Amniotic epithelial cell (primary cell): ENCODE data around the gene TLE2.

Experiments used
- DNase-seq: peaks from one replicate; pipeline ENCODE4 v3.0.0-alpha.2; 2010; ENCODE audit warnings: low read depth

TLE2 gene

GRCh38 chr19:3029065-3029923, at the start of gene TLE2:
Gene TLE2, minus strand, starts transcription at chr19:3029280. Its CDS starts 376 bp downstream, at chr19:3028904.
- no peak for DNase-seq

GRCh38 chr19:3075605-3076431, 46.7 kb upstream of the TLE2 start:
- no peak for DNase-seq

- DNase-seq, result peak; percentile 48
Measured at GRCh38 chr19:3073931-3074595, 45.0 kb upstream of the TLE2 start.

- peak; percentile 75 for DNase-seq
Measured at GRCh38 chr19:3073159-3073563, 44.1 kb upstream of the TLE2 start.

- DNase-seq, result no peak
Measured at GRCh38 chr19:3071768-3072167, 42.7 kb upstream of the TLE2 start.

GRCh38 chr19:3068071-3068470, 39.0 kb upstream of the TLE2 start:
- peak; percentile 51 for DNase-seq

- DNase-seq, result no peak
Measured at GRCh38 chr19:3067563-3067962, 38.5 kb upstream of the TLE2 start.

GRCh38 chr19:3066482-3067049, 37.5 kb upstream of the TLE2 start:
- DNase-seq, result no peak

GRCh38 chr19:3065675-3066357, 36.7 kb upstream of the TLE2 start:
- no peak for DNase-seq

- no peak for DNase-seq
Measured at GRCh38 chr19:3064011-3064330, 34.9 kb upstream of the TLE2 start.

- no peak for DNase-seq
Measured at GRCh38 chr19:3062165-3063105, 33.4 kb upstream of the TLE2 start, which contains the start of gene TLE5. Gene TLE5, minus strand, starts transcription at chr19:3062495. Its CDS starts 295 bp downstream, at chr19:3062200.

GRCh38 chr19:3061182-3062161, 32.4 kb upstream of the TLE2 start:
- DNase-seq, result no peak

- DNase-seq, result no peak
Measured at GRCh38 chr19:3060857-3061181, 31.7 kb upstream of the TLE2 start.

GRCh38 chr19:3059653-3060052, 30.6 kb upstream of the TLE2 start:
- DNase-seq, result no peak

- DNase-seq, result no peak
Measured at GRCh38 chr19:3058821-3059314, 29.8 kb upstream of the TLE2 start.

- DNase-seq, result no peak
Measured at GRCh38 chr19:3058009-3058820, 29.1 kb upstream of the TLE2 start.

GRCh38 chr19:3057275-3057714, 28.2 kb upstream of the TLE2 start:
- peak; percentile 38 for DNase-seq

GRCh38 chr19:3056417-3057088, 27.5 kb upstream of the TLE2 start:
- peak; percentile 34 for DNase-seq
